Measurements from ENCODE around the gene SH3PXD2B.

GRCh38 chr5:172358345-172358744, 96.0 kb downstream of the SH3PXD2B start:
- TF ChIP-seq CTCF (IDR thresholded peaks at IDR 0.05): no peak
- no peak for TF ChIP-seq POLR2A (IDR thresholded peaks at IDR 0.05)

Measured in lower leg skin (tissue), 3 donors.